Adrenal gland (tissue), 12 donors: Measurements from ENCODE around the gene MKRN2. TPM values are rescaled to one million over a fixed set of nuclear protein-coding genes. Genes with fewer than 3 reads are reported as not detected.
"Not testable (repeated sequence)": the region's sequence is repeated elsewhere in the genome, so short reads cannot be mapped to it uniquely, and the experiment has no call there.

Experiments used
- DNase-seq, 7 donors: peaks; one replicate each; pipeline ENCODE4 v3.0.0-alpha.2; 2019 to 2020
- H3K27ac ChIP-seq, 5 donors: fragments of 200-600 bp; sonication (generic) in 4 of 5; 1 replicate in 3 of 5; 2 replicates in 2 of 5; pipeline versions ENCODE4 v1.5.1 to v1.8.0; 2016 to 2020; ENCODE audit warnings: mild to moderate bottlenecking in 1 of 5
- H3K27me3 ChIP-seq: fragments of 200-600 bp; 2 replicates; pipeline ENCODE4 v1.8.0; 2021
- H3K36me3 ChIP-seq, 2 donors: fragments of 200-600 bp; replicated peaks in 1 of 2; 1 replicate in 1 of 2; 2 replicates in 1 of 2; pipeline versions ENCODE4 v1.5.1 to v1.8.0; 2018 to 2022
- H3K4me1 ChIP-seq, 2 donors: fragments of 200-600 bp; replicated peaks in 1 of 2; 1 replicate in 1 of 2; 2 replicates in 1 of 2; pipeline versions ENCODE4 v1.5.1 to v1.8.0; 2018 to 2021
- H3K4me3 ChIP-seq, 4 donors: fragments of 200-600 bp; sonication (generic) in 3 of 4; one replicate each; pipeline ENCODE4 v1.5.1; 2016 to 2018
- H3K9me3 ChIP-seq, 3 donors: fragments of 200-600 bp; sonication (generic) in 1 of 3; replicated peaks in 1 of 3; 1 replicate in 2 of 3; 2 replicates in 1 of 3; pipeline versions ENCODE4 v1.5.1 to v1.8.0; 2016 to 2021
- CTCF ChIP-seq, 6 experiments: fragments of 450-650 bp in 4 of 6; fragments of 200-600 bp in 2 of 6; sonication (generic) in 1 of 6; IDR thresholded peaks; 1 replicate in 5 of 6; 2 replicates in 1 of 6; pipeline versions ENCODE4 v1.5.1 to v1.8.0; 2016 to 2021; ENCODE audit warnings: antibody characterized with exemption in 6 of 6, mild to moderate bottlenecking in 2 of 6, moderate library complexity in 1 of 6
- POLR2A ChIP-seq, 2 donors: fragments of 450-650 bp; IDR thresholded peaks; one replicate each; pipeline ENCODE4 v1.6.1; 2017; ENCODE audit warnings: antibody characterized with exemption in 2 of 2, mild to moderate bottlenecking in 2 of 2, moderate library complexity in 1 of 2
- WGBS, 4 donors: extraction: QIAGEN DNeasy Blood & Tissue Kit in 2 of 4; methylation state at CpG; one replicate each; pipeline versions ENCODE4 v1.1.5 to v1.1.7; 2013 to 2017; 5-methylcytosine and 5-hydroxymethylcytosine counted together
- intact Hi-C, 2 donors: fragments of 100-400 bp; cut with DNase I; formaldehyde crosslinking; loops; one replicate each; pipeline versions ENCODE4 v1.14.1 to v1.15.0; 2022 to 2023
- polyA plus RNA-seq, 3 donors: library from polyadenylated mRNA; stranded (reverse); fragments of 200-250 nt in 2 of 3; fragments of 350-450 nt in 1 of 3; fragmentation: Illumina TruSeq in 1 of 3; extraction: RNeasy Lipid Tissue Mini Kit (QIAGEN cat#74804) in 1 of 3; gene quantifications; one replicate each; pipeline ENCODE4 v1.2.3, GENCODE V29; 2013 to 2014
- small RNA-seq, 2 donors: library from RNA; depleted of rRNA; stranded (forward); fragments of <200 nt; gene quantifications; one replicate each; pipeline ENCODE3, GENCODE V24; 2016
- total RNA-seq, 9 donors: library from RNA; depleted of rRNA in 4 of 9; stranded (reverse); fragments of >200 nt in 4 of 9; fragments of 120-200 nt in 1 of 9; fragmentation: NEBNext Ultra II Directional in 1 of 9; extraction: Animal tissue kit (Norgen Biotek cat#: 25700) in 1 of 9; gene quantifications; one replicate each; pipeline versions ENCODE4 v1.1.0 to v1.2.4, GENCODE V29; 2013 to 2023
- donor health status: healthy with polysubstance abuse.
- donor health status: Bipolar disorder and iron deficiency.
- donor health status: DM: yes; HTN: yes; CAD: no.
- donor health status: DM: no; HTN: no; CAD: no.
- donor health status: DM: no; HTN: no; CAD: no.
- donor health status: DM: yes; HTN: yes; CAD: no.

MKRN2 gene
- total and polyA plus RNA-seq, 12 donors, result 15.8 to 40.9 (median 23.9) TPM

DNA sequence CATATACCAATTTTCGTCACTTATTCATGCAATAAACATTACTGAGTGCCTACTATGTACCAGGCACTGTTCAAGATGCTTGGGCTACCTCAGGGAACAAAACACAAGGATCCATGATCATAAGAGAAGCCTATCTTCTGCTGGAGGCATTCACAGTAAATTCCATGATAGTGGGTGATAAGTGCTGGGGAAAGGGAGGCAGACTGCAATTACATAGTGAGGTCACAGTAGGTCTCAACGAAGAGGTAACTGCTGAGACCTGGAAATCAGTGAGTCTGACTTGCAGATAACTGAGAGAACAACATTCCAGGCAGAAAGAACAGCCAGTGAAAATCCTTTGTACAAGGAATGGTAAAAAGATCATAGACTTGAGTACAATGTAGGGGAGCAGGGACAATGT lies 73.4 kb downstream of the MKRN2 start:
- no peak for DNase-seq
- Histone ChIP-seq H3K4me3 (no peak overlapping the region), H3K27ac (no peak overlapping the region), H3K36me3 (no peaks in the 10 kb centered on the region), H3K27me3 (no peaks in the 10 kb centered on the region), H3K9me3 (no peaks in the 10 kb centered on the region), H3K4me1 (peaks cover 0 to 55% of the 10 kb centered on the region in 2 donors)
- intact Hi-C loops, result no loop called here
- 81 to 90% (median 85%) methylated on average over 2 of the region's 2 CpGs for WGBS, 4 donors
- TF ChIP-seq CTCF (IDR thresholded peaks at IDR 0.05) (no peak), POLR2A (IDR thresholded peaks at IDR 0.05) (no peak)

GRCh38 chr3:12630843-12631242 lies 74.0 kb downstream of the MKRN2 start:
- H3K27ac ChIP-seq, H3K36me3 ChIP-seq, H3K4me3 ChIP-seq, H3K27me3 ChIP-seq, H3K9me3 ChIP-seq, intact Hi-C loops, DNase-seq: not testable (repeated sequence)
- H3K4me1 ChIP-seq, result peaks cover 0 to 55% of the 10 kb centered on the region in 2 donors
- 93 to 98% (median 95%) methylated on average over 7 of the region's 7 CpGs for WGBS, 4 donors

DNA sequence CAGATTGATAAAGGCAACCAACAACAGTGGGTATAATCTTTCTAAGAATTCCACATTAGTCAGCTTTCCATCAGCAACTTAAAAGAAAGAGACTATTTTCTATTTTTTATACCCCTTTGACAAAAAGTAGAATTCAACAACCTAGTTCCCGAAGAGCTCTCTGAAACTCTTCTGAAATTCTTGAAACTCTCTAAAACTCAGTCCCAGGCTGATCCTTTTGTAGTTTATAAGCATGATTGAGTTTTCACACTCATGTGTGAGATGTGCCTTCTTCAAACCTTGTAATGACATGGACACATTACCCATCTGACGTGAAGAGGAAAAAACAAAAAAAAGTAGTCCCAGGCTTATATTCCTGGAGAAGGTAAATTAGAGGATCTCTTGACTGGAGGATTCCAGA lies 75.6 kb downstream of the MKRN2 start:
- no peak overlapping the region for H3K27ac ChIP-seq
- peaks cover 0 to 43% of the 10 kb centered on the region in 2 donors for H3K4me1 ChIP-seq
- H3K9me3 ChIP-seq, result no peaks in the 10 kb centered on the region
- H3K27me3 ChIP-seq, result no peaks in the 10 kb centered on the region
- intact Hi-C loops, result no loop called here
- 90 to 92% (median 90%) methylated on average over 2 of the region's 2 CpGs for WGBS, 4 donors
- TF ChIP-seq CTCF (IDR thresholded peaks at IDR 0.05), result no peak
- TF ChIP-seq POLR2A (IDR thresholded peaks at IDR 0.05), result no peak
- DNase-seq, result no peak
- peaks cover 0 to 6% of the 10 kb centered on the region in 2 donors for H3K36me3 ChIP-seq
- no peak overlapping the region for H3K4me3 ChIP-seq

GRCh38 chr3:12633108-12633507 lies 76.2 kb downstream of the MKRN2 start:
- Histone ChIP-seq H3K36me3 (peaks cover 0 to 6% of the 10 kb centered on the region in 2 donors), H3K27ac (no peak overlapping the region), H3K4me3 (no peak overlapping the region), H3K4me1 (peaks cover 0 to 42% of the 10 kb centered on the region in 2 donors), H3K9me3 (no peaks in the 10 kb centered on the region), H3K27me3 (no peaks in the 10 kb centered on the region)
- TF ChIP-seq POLR2A (IDR thresholded peaks at IDR 0.05), result no peak
- WGBS, 4 donors, result 88 to 92% (median 90%) methylated on average over 4 of the region's 4 CpGs
- intact Hi-C loops, result no loop called here
- DNase-seq, result no peak

Small RNAs within 50 kb of the gene (small RNA-seq; reads per million reads assigned to genes)
- 0 reads per million in 2 donors for gene RF00017
- gene RNA5SP123, result 0 to 0.36 reads per million in 2 donors
- gene RNU6-377P, result 0 reads per million in 2 donors

Other genes with a start within 250 kb of the MKRN2 start
- 10 to 100 TPM; 11.1 to 24.7 (median 18.5) TPM for gene TSEN2, start 72.6 kb upstream of the MKRN2 start, total RNA-seq
- gene TSEN2, start 72.6 kb upstream of the MKRN2 start, polyA plus RNA-seq, result 10 to 100 TPM; 22.0 to 27.6 (median 25.4) TPM
- not detected for gene MKRN2OS, start 11.6 kb upstream of the MKRN2 start, total RNA-seq
- gene MKRN2OS, start 11.6 kb upstream of the MKRN2 start, polyA plus RNA-seq, result not detected
- 100 to 1,000 TPM in 1 of 9 donors, 10 to 100 TPM in 8; 62.2 to 110 (median 73.5) TPM for gene RAF1, start 107.0 kb downstream of the MKRN2 start, total RNA-seq
- gene RAF1, start 107.0 kb downstream of the MKRN2 start, polyA plus RNA-seq, result 10 to 100 TPM; 45.9 to 70.2 (median 52.0) TPM
- 1 to 10 TPM in 1 of 9 donors, under 1 TPM in 1, not detected in 7; 0.17 to 1.3 TPM for gene TMEM40, start 202.2 kb downstream of the MKRN2 start, total RNA-seq
- gene TMEM40, start 202.2 kb downstream of the MKRN2 start, polyA plus RNA-seq, result 1 to 10 TPM in 1 of 3 donors, under 1 TPM in 1, not detected in 1; 0.72 to 1.5 TPM
- gene CAND2, start 239.6 kb downstream of the MKRN2 start, total RNA-seq, result 10 to 100 TPM in 4 of 9 donors, 1 to 10 TPM in 5; 6.2 to 17.9 (median 9.4) TPM
- gene CAND2, start 239.6 kb downstream of the MKRN2 start, polyA plus RNA-seq, result 1 to 10 TPM; 1.1 to 7.5 (median 4.7) TPM